GM18873 (cell line): ENCODE data around the gene SARNP.

Source experiments
- ATAC-seq: cut with Tn5 transposase; IDR thresholded peaks from one replicate; pipeline ENCODE4 v1.9.1; 2021; ENCODE audit warnings: mild to moderate bottlenecking, moderate library complexity, moderate number of reproducible peaks; ENCODE audit not compliant: unreplicated experiment, low FRiP score

Gene SARNP

DNA sequence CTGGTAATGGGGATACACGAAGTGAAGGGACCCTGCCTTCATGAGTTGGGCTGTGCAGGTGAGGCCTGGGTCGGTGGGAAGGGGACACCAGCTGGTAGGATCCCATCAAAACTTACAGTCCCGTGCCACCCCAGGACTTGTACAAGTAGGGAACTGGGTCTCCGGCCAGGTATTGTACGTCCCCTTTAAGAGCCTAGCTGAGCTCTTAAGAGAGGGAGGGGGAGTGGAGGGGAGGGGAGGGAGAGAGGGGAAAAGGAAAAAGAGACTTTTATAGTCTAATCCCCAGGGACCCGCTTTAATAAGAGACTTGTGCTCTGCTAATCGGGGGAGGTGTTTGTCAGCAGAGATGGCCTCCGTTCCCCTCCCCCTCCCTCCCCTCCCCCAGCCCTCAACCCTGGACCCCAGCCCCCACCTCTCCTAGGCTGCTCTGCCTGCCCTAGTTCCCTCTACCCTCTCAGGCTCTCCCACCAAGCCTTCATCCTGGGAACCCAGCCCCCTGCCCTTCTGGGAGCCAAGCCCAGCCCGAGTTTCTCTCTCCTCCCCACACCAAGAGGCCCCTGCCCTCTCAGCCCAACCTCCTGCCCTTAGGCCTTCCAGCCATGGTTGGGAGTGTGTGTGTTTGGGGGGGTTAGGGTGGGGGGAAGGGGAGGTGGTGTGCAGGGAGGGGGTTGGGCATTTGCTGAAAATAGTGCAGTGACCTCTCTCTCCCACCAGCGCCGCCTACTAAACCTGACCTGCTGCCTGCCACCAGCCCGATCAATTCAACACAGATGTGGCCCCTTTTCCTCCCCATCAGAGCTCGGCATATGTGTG lies 72.0 kb downstream of the SARNP start:
- no peak for ATAC-seq

DNA sequence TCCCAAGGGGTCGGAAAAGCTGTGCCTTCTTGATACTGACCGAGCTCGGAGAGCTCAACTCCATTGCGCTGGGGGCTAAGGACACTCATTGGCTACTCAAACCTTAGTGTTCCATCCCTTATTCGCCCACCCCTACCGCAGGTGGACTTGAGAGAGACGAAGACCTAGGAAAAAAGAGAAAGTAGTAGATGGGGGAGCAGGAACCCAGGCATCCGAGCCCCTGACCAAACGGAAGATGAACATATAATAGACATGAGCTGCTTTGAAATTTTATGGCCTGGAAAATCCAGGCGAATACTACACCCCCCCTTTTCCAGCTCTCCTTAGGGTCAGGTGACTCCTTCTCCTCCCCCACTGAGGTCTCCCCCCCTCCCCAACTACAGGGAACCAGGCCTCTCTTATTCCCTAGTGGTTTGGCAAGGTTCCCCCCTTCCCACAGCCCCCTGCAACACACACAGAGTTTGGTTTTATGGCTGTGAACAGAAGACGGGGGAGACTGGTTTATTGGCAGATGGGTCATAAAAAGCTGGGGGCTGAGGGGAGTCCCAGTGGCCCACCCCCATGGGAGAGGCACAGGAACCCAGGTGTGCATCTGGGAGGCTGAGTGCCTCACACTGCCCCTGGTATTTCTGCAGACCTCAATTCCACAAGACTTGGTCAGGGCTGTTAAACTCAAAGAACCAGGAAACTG lies 73.0 kb downstream of the SARNP start:
- ATAC-seq, result no peak

DNA sequence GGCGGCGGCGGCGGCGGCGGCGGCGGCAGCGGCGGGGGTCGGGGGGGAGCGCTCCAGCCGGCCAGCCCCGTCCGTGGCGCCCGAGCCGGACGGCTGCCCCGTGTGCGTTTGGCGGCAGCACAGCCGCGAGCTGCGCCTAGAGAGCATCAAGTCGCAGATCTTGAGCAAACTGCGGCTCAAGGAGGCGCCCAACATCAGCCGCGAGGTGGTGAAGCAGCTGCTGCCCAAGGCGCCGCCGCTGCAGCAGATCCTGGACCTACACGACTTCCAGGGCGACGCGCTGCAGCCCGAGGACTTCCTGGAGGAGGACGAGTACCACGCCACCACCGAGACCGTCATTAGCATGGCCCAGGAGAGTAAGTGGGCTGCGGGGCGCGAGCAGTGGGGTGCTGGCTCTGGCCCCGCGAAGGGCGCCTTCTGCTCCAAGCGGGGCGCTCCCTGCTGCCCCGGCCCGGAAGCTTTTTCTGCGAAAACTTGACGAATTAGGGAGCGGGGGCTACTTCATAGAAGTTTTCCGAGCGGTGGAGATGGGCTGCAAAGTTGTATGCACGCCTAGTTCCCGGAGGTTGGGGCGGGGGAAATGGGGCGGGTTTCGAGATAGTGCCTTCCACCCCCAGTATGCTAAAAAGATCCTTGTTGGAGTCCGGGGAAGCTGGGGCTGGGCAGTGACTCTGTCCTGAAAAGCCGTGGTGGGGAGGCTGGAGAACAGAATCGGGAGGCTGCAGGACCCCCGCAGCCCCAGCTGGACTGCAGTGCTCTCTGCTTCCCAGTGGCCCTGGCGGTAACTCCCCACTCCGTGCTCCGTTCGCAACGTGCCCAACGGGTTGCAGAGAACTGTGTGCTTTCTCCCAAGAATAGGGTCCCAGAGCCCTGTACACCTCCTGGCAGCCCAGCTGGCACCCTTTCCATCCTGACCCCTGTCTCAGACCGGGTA lies 73.9 kb downstream of the SARNP start:
- ATAC-seq, result no peak

DNA sequence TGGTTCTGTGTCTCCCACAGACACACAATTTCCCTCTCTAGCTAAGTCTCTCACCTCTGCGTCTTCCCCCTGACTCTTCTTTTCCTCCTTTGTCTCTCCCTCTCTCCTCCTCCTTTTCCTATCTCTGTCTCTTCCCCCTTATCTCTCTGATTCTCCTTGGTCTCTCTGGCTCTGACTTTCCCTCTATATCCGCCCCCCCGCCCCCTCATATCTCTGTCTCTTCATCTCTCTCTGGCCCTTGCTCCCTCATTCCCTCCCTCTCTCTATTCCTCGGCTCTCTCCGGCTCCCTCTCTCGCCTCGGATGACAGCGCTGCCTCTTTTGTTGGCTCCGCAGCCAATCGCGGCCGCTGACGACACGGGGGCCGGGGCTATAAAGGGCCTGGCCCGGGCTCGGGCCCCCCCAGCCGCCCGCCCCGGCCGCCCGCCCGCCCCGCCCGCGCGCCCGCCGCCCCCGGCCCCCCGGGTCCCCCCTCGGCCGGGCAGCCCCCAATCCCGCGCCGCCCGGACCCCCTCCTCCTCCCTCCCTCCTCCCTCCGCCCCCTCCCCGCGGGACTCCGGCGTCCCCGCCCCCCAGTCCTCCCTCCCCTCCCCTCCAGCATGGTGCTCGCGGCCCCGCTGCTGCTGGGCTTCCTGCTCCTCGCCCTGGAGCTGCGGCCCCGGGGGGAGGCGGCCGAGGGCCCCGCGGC lies 74.7 kb downstream of the SARNP start, which contains the start of gene GDF11:
Gene GDF11 (plus strand): TSS at position 404 of the 687 bp plus-strand sequence. CDS start 195 bp downstream, at position 599.
- ATAC-seq, result no peak

DNA sequence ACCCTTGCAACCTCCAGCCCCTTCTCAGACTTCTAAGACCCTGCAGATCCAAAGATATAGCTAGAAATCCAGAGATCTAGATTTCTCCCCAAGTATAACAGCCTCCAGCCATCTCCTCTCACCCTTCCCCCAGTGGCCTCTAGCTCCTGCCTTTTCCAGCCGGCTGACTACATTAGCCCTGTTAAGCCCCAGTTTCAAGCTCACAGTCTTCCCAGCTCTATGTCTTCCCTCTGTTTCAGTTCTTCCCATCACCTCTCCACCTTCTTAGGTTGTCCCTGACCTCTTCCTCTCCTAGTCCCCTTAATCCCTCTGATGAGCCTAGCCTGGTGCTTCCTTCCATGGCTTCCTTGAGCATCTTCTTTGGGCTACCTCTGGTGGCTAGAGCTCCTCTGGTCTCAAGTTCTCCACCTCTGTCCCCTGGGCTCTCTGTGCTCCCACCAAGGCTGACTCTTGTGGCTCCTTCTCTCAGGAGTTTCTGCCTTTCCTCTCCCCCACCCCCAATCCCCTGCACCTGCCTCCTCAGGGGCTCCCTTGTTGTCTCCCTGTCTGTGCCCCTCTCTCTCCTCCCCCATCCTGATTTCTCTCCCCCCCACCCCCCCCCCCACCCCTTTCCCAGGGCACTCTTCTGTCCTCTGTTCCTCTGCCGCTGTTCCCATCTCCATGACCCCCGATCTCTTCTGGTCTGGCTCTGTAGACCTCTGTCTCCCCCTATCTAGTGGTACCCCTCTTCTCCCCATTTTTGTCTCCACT lies 75.4 kb downstream of the SARNP start:
- no peak for ATAC-seq

DNA sequence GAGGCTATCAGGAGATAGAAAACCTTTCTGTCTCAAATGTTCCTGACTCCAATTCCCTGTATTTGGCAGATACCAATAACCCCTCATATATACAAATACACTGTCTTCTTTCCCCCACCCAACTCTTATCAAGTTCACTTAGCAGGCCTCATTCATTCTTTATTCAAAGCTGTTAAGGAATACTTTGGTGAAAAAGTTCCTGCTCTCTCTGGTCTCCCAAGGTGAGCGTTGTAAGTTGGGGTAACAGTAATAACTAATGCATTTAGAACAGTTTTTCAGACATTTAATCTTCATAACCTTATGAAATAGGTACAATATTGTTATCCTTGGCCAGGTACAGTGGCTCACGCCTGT lies 78.5 kb downstream of the SARNP start:
- ATAC-seq, result no peak

DNA sequence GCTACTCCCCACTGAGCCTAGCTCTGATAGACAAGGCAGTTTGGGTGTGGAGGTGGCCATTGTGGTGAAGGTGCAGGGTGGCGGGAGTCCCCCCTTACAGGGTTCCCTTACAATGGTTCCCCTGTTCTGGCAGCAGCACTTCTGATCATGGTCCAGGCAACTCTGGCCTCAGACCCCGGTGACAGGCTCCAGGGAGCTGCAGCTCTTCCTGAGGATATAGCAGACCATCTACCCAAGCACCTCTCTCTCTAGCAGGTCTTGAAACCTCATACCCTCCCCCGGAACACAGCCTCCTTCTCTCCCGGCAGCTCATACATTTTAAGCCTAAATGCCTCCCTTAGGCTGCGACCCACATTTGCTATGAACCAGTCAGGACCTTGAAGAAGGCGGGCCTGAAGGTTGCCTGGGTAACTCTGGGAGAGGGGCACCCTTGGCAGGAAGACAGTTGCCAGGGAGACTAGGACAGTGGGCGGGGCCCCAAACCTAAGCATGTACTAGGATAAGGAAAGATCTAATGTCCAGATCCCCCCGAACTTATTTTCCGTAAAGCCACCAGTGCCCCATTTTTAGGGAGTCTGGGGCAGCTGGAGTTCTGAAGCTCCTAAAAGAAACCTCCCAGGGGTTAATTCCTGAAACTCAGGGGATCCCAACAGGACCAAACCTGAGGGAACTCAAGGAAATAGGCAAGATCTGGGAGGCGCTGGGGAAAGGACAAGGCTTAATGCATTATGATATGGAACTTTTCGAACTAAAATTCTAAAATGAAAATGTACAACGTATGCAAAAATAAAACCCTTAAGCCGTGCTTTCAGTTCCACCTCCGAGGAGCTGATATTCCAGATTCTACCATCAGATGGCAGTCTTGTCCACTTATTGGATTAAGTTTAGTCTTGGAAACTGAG lies 79.2 kb downstream of the SARNP start:
- ATAC-seq, result peak; percentile 85

DNA sequence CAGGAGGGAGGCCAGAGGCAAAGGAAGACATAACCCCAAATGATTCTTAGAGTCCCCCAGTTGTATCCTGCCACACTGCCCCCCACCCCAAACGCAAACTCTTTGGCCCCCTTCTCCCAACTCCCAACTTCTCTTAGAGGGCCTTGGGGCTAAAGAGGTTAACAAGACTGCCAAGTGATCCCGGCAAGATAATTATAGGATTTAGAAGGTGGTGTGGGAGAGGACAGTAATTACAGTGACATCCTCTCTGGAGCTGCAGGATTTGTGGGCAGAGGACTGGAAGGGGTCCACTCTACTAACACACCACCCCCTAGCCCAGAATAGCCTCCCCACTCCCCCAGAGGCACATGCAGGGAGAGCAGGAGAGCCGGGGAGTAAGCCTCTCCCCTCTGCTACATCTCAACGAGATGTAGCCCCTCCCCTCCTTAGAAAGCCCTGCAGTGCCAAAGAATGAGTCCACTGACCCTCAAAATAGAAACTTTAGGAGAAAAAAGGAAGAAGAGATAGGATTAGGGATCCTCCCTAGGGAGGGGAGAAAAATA lies 79.9 kb downstream of the SARNP start:
- ATAC-seq, result peak; percentile 4

DNA sequence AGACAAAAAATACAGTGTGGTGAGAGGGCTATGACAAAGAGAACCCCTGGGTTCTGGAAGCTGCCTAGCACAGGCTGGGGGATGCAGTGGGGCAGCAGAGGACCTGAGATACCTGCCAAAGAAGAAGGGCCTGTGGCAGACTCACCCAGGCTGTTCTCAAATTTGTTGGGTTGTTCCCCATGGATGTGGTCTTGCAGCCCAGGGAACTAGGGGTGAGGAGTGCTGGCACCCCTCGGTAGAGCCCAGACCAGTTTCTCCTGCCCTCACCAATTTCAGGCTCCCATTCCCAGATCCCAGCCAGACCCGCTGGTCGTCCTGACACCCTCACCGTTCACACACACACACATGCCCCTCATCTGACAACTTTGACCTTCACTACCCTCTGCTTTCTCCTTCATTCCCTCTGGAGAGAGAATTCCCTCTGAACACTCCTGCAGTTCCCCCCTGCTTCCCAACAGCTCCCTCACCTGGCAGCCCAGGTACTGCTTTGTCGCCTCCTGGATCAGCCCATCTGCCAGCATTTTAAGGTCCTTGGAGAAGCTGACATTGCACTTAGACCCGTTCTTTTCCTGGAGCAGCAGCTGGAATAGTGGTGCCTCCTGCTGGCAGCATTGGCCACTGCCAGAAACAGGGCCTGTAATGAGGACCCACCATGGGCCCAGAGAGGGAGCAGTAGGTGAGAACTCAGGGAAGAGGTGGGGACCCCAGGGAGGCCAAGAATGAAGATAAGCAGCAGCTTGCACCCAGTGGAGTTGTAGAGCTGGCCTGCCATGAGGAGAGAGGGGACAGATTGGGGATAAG lies 80.5 kb downstream of the SARNP start:
- no peak for ATAC-seq

DNA sequence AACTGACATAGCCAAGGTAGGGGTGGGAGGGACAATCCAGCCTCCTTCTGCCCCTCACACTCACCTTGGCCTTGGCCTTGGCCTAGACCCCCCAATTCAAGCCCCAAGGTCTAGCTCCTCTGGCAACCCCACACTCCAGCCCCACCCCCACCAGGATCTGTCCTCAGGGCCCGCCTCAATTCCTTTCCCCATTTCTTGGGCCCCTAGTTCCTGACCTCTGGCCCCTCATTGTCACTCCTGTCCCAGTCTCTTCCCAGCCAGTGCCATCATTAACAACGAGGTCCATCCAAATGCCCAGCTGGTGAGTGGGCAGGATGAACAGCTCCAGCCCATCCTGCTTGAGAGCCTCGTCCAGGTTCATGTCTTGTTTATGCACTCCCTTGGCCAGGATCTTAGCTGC lies 81.4 kb downstream of the SARNP start:
- ATAC-seq, result no peak

DNA sequence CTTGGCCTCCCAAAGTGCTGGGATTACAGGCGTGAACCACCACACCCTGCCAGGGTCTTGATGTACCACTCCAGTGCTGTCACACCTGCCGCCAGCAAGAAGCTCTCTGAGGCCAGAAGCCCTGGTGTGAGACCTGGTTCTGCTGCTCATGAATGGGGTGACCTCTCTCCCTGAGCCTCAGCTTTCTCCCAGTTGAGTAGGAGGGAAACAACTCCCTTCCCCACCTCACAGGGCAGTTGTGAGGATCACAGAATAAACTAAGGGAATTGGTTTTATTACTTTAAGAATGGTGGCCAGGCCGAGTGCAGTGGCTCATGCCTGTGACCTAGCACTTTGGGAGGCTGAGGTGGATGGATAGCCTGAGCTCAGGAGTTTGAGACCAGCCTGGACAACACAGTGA lies 82.9 kb downstream of the SARNP start:
- ATAC-seq, result no peak

DNA sequence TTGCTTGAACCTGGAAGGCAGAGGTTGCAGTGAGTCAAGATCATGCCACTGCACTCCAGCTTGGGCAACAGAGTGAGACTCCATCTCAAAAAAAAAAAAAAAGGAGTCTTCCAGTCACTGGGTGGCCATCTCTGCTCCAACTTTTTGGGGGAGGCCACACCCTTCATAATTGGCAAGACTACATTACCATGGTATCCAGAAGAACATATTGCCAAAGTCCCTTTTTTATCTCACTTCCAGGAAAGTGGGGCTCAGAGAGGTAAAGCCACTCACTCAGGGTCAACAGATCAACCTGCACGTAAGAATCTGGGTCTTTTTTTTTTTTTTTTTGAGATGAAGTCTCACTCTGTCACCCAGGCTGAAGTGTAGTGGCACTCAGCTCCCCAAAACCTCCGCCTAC lies 83.7 kb downstream of the SARNP start:
- ATAC-seq, result no peak

DNA sequence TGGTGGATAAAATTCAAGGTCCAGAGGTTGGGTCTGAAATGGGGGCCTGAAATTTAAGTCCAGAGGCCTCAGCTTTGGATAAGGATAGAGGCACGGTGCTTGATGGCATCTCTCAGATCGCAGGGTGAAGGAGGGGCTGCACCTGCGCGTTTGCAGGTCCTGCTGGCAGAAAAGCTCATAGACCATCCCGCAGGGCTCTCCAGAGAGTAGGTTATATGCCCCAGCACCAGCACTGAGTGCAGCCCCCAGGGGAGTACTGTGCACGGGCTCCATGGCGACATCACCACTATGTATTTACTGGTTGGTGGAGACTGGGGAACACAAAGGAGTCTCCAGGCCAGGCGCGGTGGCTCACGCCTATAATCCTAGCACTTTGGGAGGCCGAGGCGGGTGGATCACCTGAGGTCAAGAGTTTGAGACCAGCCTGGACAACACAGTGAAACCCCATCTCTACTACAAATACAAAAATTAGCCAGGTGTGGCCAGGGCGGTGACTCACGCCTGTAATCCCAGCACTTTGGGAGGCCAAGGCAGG lies 84.4 kb downstream of the SARNP start:
- no peak for ATAC-seq

DNA sequence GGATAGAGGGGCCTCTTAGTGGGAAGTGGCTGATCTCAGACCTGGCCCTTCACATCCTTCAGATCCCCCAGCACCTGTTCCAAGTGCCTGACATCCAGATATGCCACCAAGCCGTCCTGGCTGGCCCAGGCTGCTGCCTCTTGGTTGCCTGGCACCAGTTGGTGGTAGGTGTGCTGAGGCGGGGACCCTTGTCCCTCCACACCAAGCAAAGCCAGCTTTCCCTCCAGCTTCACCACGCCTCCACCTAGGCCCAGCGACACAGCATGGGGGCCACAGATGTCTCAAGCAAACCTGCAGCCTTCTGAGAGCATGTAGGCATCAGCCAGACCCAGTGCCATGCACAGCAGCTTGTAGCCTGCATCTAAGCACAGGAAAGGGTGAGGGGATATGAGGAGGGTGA lies 85.2 kb downstream of the SARNP start:
- ATAC-seq, result no peak

DNA sequence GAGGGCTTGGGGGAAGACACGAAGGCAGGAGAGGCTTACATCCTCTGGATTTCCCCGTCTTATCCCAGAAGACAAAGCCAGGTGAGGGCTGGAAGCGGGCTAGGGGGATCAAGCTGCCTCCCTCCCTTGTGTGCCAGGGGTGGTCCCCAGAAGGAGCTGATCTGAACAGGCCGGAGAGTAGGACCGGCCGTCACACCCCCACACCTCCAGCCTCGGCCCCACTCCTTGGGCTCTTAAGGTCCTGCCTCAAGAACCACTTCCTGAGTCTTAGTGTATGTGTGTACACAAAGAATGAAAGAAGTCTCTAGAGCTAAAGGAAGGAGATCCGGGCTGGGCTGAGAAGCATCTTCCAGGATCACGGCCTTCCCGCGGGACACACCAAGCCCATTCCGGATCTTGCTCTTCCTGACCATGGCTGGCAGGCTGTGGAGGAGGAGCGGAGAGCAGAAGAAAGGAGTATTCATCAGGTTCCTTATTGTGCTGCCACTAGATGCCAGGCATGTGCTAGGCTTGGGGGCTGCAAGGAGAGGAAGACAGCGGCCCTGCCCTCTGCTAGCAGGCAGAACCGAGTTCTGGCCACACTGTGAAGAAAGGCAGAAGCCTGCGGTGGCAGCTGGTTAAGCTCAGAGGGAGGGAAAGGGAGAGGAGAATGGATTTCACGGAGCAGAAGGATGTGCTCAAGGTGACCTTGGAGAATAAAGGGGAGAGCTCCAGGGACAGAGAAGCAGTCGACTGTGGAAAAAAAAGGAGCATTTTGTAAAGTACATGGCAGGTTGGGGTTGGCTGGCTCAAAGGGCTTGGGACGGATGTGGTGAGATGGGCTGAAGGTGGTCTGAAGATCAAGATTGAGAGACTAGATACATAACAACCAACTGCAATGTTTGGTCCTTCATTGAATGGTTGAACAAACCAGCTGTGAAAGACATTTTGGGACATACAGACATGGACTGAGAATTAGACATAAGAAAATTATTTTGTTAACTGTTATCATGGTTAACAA lies 87.4 kb downstream of the SARNP start:
- ATAC-seq, result peak; percentile 36
